HEK293T (cell line): Measurements from ENCODE around the gene TGFBR2.

Source experiments
- CTCF ChIA-PET: fragments of 350-600 bp; formaldehyde crosslinking; extraction: SDS; loops from one replicate; lab custom pipeline; 2021; ENCODE audit warnings: antibody characterized with exemption, inconsistent platforms; lab: Yijun Ruan, JAX
- POLR2A ChIA-PET: fragments of 350-600 bp; formaldehyde crosslinking; extraction: SDS; loops from one replicate; lab custom pipeline; 2020; ENCODE audit warnings: antibody characterized with exemption, inconsistent platforms; lab: Yijun Ruan, JAX
- DNase-seq: peaks from one replicate; pipeline ENCODE4 v3.0.0; 2012; ENCODE audit warnings: mixed read lengths; ENCODE audit errors: extremely low spot score
- ARNT ChIP-seq: fragments of 450-650 bp; IDR thresholded peaks from 2 replicates; pipeline ENCODE4 v1.6.1; 2017; ENCODE audit warnings: mild to moderate bottlenecking
- BHLHE40 ChIP-seq: fragments of 450-650 bp; IDR thresholded peaks from 2 replicates; pipeline ENCODE4 v1.6.1; 2016; ENCODE audit warnings: mild to moderate bottlenecking, moderate library complexity, borderline replicate concordance
- CTBP1 ChIP-seq: fragments of 450-650 bp; IDR thresholded peaks from 2 replicates; pipeline ENCODE4 v1.6.1; 2016; ENCODE audit warnings: borderline replicate concordance
- ELF4 ChIP-seq: fragments of 450-650 bp; IDR thresholded peaks from 2 replicates; pipeline ENCODE4 v1.6.1; 2017; ENCODE audit warnings: antibody characterized with exemption
- FOXA1 ChIP-seq: fragments of 450-650 bp; IDR thresholded peaks from 2 replicates; pipeline ENCODE4 v1.6.1; 2016; ENCODE audit warnings: mild to moderate bottlenecking
- FOXK2 ChIP-seq: fragments of 450-650 bp; IDR thresholded peaks from 2 replicates; pipeline ENCODE4 v1.6.1; 2016; ENCODE audit warnings: mild to moderate bottlenecking
- FOXM1 ChIP-seq: fragments of 450-650 bp; IDR thresholded peaks from 2 replicates; pipeline ENCODE4 v1.6.1; 2017; ENCODE audit warnings: mild to moderate bottlenecking, borderline replicate concordance
- HDGF ChIP-seq: fragments of 450-650 bp; IDR thresholded peaks from 2 replicates; pipeline ENCODE4 v1.6.1; 2017; ENCODE audit warnings: antibody characterized with exemption, borderline replicate concordance
- L3MBTL2 ChIP-seq: fragments of 450-650 bp; conservative IDR thresholded peaks from 2 replicates; pipeline ENCODE4 v1.6.1; 2016; ENCODE audit warnings: mild to moderate bottlenecking
- LEF1 ChIP-seq: fragments of 450-650 bp; IDR thresholded peaks from 2 replicates; pipeline ENCODE4 v1.6.1; 2017; ENCODE audit warnings: mild to moderate bottlenecking, borderline replicate concordance
- NFRKB ChIP-seq: fragments of 450-650 bp; IDR thresholded peaks from 2 replicates; pipeline ENCODE4 v1.6.1; 2016; ENCODE audit warnings: mild to moderate bottlenecking, moderate library complexity
- SP1 ChIP-seq: fragments of 450-650 bp; IDR thresholded peaks from 2 replicates; pipeline ENCODE4 v1.6.1; 2017
- SUZ12 ChIP-seq: fragments of 450-650 bp; IDR thresholded peaks from 2 replicates; pipeline ENCODE4 v1.6.1; 2016; ENCODE audit warnings: mild to moderate bottlenecking
- TARDBP ChIP-seq: fragments of 450-650 bp; IDR thresholded peaks from 2 replicates; pipeline ENCODE4 v1.6.1; 2016
- ZNF384 ChIP-seq: fragments of 450-650 bp; IDR thresholded peaks from 2 replicates; pipeline ENCODE4 v1.6.1; 2016
- TF ChIP-seq, protein P1 (sequence below): fragments of 450-650 bp; IDR thresholded peaks from 2 replicates; pipeline ENCODE4 v1.6.1; 2016

The TGFBR2 gene

DNA sequence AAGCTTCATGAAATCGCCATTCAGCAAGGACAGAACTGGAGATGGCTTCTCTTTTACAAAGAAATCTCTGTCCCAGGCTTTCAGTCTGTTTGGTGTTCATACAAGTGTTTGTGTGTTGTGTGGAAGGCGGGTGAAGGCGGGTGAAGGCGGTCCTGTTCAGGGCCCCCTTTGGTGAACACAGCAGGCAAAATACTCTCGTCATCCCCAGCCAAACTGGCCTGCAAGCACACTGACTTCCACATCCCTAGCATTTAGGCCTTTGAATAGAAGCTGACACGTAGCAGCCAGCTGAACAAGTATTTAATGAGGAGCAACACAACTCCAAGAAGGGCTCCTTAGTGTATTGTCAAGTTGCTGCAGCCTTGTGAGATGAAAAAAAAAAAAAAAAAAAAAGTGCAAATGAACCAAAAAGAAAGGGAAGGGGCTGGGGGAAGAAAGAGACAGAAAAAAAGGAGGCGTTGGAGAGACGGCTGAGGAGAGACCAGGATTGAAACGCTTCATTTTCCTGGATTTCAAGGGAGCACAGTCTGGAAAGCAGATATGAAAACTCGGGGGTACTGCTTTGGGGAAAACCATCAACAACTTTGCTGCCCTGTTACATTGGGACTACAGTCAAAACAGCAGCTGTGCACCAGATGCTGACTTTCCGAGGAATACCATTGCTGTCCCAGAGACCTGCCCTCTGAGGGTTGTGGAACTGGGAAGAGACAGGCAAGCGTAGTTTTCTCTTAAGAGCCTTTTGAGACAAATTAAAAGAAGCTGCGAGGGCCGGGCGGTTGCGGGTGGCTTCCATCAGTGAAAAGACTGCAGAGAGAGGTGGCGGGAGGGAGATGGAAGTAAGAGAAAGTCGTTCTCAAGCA lies 74.6 kb downstream of the TGFBR2 start:
- ChIA-PET CTCF (no interaction called here), POLR2A (no interaction called here)
- no peak for DNase-seq
- TF ChIP-seq FOXK2 (no peak), ELF4 (no peak)

DNA sequence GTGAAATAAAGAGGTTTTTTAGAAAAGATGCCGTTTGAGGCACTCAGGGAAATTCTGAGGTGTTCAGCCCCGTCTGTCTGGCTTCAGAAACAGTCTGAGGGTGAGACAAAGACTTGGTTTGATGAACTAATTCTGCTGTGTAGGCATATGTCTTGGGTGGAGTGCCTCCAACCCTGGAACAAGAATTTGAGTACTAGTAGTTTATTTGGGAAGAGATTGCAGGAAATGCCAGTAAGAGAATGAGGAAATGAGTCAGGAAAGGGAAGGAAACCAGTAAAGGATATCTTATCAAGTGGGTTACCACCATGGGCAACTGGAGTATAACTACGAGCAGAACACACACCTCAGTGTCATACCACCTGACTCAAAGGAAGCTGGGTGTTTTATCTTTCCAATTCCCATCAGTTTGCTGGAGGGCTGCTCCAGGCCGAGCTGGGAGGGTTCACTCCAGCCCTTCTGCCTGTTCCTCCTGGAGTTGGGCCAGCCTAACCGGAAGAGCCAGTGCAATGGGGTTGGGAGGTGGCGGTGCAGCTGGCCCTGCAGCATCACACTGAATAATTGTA lies 75.3 kb downstream of the TGFBR2 start:
- POLR2A ChIA-PET: no interaction called here
- CTCF ChIA-PET: no interaction called here
- TF ChIP-seq FOXM1: no peak
- no peak for TF ChIP-seq ELF4
- no peak for TF ChIP-seq TARDBP
- no peak for TF ChIP-seq NFRKB
- TF ChIP-seq SUZ12: no peak
- no peak for TF ChIP-seq FOXK2
- TF ChIP-seq ZNF384: no peak
- DNase-seq: no peak

DNA sequence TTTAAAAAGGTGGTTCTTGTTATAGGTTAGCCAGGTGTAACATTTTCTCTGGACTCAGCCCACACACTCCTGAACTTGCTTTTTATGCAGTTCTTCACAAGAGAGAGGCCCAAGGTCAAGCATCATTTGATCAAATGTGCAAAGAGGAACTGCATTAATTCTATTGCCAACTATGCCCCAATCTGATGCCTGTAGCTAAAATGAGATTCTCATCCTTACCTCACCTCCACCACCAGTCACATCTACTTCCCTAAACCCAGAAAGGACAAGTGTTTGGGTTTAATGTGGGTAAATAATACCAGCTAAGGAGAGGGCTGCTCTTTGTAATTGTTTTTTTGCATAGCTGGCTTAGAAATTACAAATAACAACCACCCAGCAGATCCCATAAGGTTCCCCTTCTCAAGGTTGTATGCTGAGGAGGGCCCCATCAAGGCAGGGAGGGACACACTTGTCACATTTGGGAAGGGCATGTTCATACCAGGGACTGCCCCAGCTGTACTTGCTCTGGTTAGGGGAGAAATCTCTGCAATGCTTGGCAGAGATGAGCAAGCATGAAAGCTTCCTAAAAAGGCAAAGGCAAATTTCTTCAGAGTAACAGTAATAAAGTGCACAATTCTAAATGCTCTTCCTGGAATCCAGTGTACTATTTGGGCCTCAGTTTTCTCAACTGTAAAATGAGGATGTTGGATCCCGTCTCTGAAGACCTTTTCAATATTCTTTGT lies 76.2 kb downstream of the TGFBR2 start:
- ChIA-PET CTCF (no interaction called here), POLR2A (no interaction called here)
- DNase-seq: no peak
- no peak for TF ChIP-seq BHLHE40
- TF ChIP-seq FOXM1: no peak
- no peak for TF ChIP-seq ZNF384
- no peak for TF ChIP-seq ELF4
- TF ChIP-seq L3MBTL2: no peak
- no peak for TF ChIP-seq FOXK2
- no peak for TF ChIP-seq FOXA1
- TF ChIP-seq HDGF: no peak
- TF ChIP-seq, protein P1, sequence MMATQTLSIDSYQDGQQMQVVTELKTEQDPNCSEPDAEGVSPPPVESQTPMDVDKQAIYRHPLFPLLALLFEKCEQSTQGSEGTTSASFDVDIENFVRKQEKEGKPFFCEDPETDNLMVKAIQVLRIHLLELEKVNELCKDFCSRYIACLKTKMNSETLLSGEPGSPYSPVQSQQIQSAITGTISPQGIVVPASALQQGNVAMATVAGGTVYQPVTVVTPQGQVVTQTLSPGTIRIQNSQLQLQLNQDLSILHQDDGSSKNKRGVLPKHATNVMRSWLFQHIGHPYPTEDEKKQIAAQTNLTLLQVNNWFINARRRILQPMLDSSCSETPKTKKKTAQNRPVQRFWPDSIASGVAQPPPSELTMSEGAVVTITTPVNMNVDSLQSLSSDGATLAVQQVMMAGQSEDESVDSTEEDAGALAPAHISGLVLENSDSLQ: no peak
- TF ChIP-seq SP1: no peak
- no peak for TF ChIP-seq NFRKB
- no peak for TF ChIP-seq CTBP1
- no peak for TF ChIP-seq TARDBP
- TF ChIP-seq LEF1: no peak
- TF ChIP-seq SUZ12: no peak
- no peak for TF ChIP-seq ARNT

DNA sequence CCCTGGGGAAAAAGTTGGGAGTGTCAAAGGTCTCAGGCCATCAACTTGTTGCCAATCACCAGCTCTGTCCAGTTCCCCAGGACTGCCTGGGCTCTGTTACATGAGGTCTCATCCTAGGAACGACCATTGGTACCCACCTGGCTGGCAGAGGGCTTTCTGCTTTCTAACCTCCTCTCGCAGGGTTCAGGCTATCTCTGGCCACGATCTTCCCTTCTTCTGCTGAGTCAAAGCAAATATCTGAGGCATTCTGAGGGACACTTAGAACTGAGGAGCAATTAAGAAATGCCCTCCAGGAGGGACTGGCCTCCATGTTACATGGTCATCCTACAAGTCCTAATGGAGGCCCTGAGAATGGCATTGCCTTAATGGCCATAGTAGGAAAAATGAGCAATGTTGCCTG lies 77.4 kb downstream of the TGFBR2 start:
- no peak for DNase-seq
- ChIA-PET CTCF (no interaction called here), POLR2A (no interaction called here)
- TF ChIP-seq ARNT (no peak), SP1 (no peak), CTBP1 (no peak), FOXK2 (no peak), BHLHE40 (no peak)
- TF ChIP-seq, protein P1: no peak

DNA sequence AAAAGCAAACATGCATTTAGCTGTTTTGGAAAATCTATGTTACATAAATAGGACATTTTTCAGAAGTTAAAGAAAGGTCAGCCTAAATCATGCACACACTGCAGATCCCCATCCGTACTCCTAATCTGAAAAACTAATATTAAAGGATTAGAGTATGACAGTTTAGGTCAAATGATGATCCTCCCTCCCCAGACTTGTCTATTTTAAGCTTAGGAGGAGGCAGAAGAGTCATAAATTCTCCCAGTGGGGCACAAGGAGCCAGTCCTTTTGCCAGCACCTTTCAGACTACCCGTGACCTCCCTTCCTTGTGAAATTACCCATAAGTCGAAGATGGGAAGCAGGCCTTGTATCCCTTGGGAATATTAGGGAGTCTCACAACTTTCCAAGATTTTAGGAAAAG lies 78.0 kb downstream of the TGFBR2 start:
- no peak for TF ChIP-seq SP1
- TF ChIP-seq LEF1: no peak
- TF ChIP-seq HDGF: no peak
- no peak for TF ChIP-seq BHLHE40
- TF ChIP-seq TARDBP: no peak
- no peak for TF ChIP-seq SUZ12
- TF ChIP-seq NFRKB: no peak
- TF ChIP-seq FOXM1: no peak
- TF ChIP-seq, protein P1: no peak
- no peak for TF ChIP-seq L3MBTL2
- no peak for TF ChIP-seq CTBP1
- no peak for TF ChIP-seq ELF4
- no peak for TF ChIP-seq ARNT
- no peak for TF ChIP-seq ZNF384
- no peak for DNase-seq
- ChIA-PET POLR2A (no interaction called here), CTCF (no interaction called here)

DNA sequence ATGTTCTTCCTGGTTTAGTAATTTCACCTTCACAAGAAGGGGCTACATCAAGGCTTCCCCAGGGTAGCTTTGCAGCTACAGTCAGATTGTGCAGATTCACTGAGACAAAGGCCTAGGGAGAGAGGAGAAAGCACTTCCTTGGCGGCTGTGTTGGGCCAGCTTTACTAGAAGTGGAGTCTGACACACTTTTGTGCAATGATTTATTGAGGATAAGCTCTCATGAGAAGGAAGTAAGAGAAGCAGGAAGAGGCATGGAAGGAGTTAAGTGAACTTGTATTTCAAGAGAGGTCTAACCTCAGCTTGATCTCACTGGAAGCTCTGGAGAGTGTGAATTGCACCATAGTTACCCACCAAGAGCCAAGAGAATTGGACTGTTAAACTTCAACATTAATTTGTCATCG lies 78.9 kb downstream of the TGFBR2 start:
- POLR2A ChIA-PET: no interaction called here
- TF ChIP-seq L3MBTL2: no peak
- no peak for TF ChIP-seq FOXA1
- no peak for TF ChIP-seq ZNF384
- no peak for TF ChIP-seq LEF1
- TF ChIP-seq CTBP1: no peak
- TF ChIP-seq BHLHE40: no peak
- TF ChIP-seq ARNT: no peak
- TF ChIP-seq NFRKB: no peak
- no peak for TF ChIP-seq ELF4
- TF ChIP-seq SP1: no peak
- no peak for TF ChIP-seq SUZ12
- no peak for TF ChIP-seq HDGF
- TF ChIP-seq TARDBP: no peak
- TF ChIP-seq FOXK2: no peak
- no peak for DNase-seq
- CTCF ChIA-PET: no interaction called here
